Measurements from ENCODE around the gene MLH1.
"Not testable (repeated sequence)": the region's sequence is repeated elsewhere in the genome, so short reads cannot be mapped to it uniquely, and the experiment has no call there.

The MLH1 gene

GRCh38 chr3:37031096-37031682 is 37.9 kb downstream of the MLH1 start:
- H3K9me3 ChIP-seq (ENCODE audit: control insufficient read depth, low read length), result peaks cover 5% of the 10 kb centered on the region
- DNase-seq, result no peak
- H3K27ac ChIP-seq (ENCODE audit: insufficient read depth, low read length, poor library complexity, severe bottlenecking), result no peak overlapping the region
- H3K4me1 ChIP-seq (ENCODE audit: control insufficient read depth, insufficient read depth, low read length, poor library complexity, severe bottlenecking), result no peaks in the 10 kb centered on the region
- H3K36me3 ChIP-seq (ENCODE audit: control insufficient read depth, insufficient read depth, low read length), result peaks cover 61% of the 10 kb centered on the region
- H3K27me3 ChIP-seq (replicated peaks; ENCODE audit: control insufficient read depth, insufficient read depth, low read length, poor library complexity, severe bottlenecking), result no peaks in the 10 kb centered on the region
- no peak overlapping the region for H3K4me3 ChIP-seq (ENCODE audit: insufficient read depth, low read depth, low read length, poor library complexity, severe bottlenecking)

- Histone ChIP-seq H3K4me3 (ENCODE audit: insufficient read depth, low read depth, low read length, poor library complexity, severe bottlenecking) (no peak overlapping the region), H3K27ac (ENCODE audit: insufficient read depth, low read length, poor library complexity, severe bottlenecking) (no peak overlapping the region), H3K27me3 (replicated peaks; ENCODE audit: control insufficient read depth, insufficient read depth, low read length, poor library complexity, severe bottlenecking) (no peaks in the 10 kb centered on the region), H3K9me3 (ENCODE audit: control insufficient read depth, low read length) (peaks cover 7% of the 10 kb centered on the region), H3K36me3 (ENCODE audit: control insufficient read depth, insufficient read depth, low read length) (peaks cover 53% of the 10 kb centered on the region), H3K4me1 (ENCODE audit: control insufficient read depth, insufficient read depth, low read length, poor library complexity, severe bottlenecking) (no peaks in the 10 kb centered on the region)
- no peak for DNase-seq
Observed at GRCh38 chr3:37032961-37033360, 39.6 kb downstream of the MLH1 start.

GRCh38 chr3:37037352-37037751 is 44.0 kb downstream of the MLH1 start:
- Histone ChIP-seq H3K4me3 (ENCODE audit: insufficient read depth, low read depth, low read length, poor library complexity, severe bottlenecking) (no peak overlapping the region), H3K9me3 (ENCODE audit: control insufficient read depth, low read length) (peaks cover 7% of the 10 kb centered on the region), H3K4me1 (ENCODE audit: control insufficient read depth, insufficient read depth, low read length, poor library complexity, severe bottlenecking) (no peaks in the 10 kb centered on the region), H3K36me3 (ENCODE audit: control insufficient read depth, insufficient read depth, low read length) (peaks cover 52% of the 10 kb centered on the region), H3K27me3 (replicated peaks; ENCODE audit: control insufficient read depth, insufficient read depth, low read length, poor library complexity, severe bottlenecking) (no peaks in the 10 kb centered on the region), H3K27ac (ENCODE audit: insufficient read depth, low read length, poor library complexity, severe bottlenecking) (no peak overlapping the region)
- DNase-seq, result no peak

- Histone ChIP-seq H3K9me3 (ENCODE audit: control insufficient read depth, low read length) (peaks cover 7% of the 10 kb centered on the region), H3K4me1 (ENCODE audit: control insufficient read depth, insufficient read depth, low read length, poor library complexity, severe bottlenecking) (no peaks in the 10 kb centered on the region), H3K27me3 (replicated peaks; ENCODE audit: control insufficient read depth, insufficient read depth, low read length, poor library complexity, severe bottlenecking) (no peaks in the 10 kb centered on the region), H3K4me3 (ENCODE audit: insufficient read depth, low read depth, low read length, poor library complexity, severe bottlenecking) (no peak overlapping the region), H3K27ac (ENCODE audit: insufficient read depth, low read length, poor library complexity, severe bottlenecking) (no peak overlapping the region), H3K36me3 (ENCODE audit: control insufficient read depth, insufficient read depth, low read length) (peaks cover 43% of the 10 kb centered on the region)
- DNase-seq, result no peak
Observed at GRCh38 chr3:37039161-37039846, 46.0 kb downstream of the MLH1 start.

- no peak overlapping the region for H3K27ac ChIP-seq (ENCODE audit: insufficient read depth, low read length, poor library complexity, severe bottlenecking)
- H3K4me1 ChIP-seq (ENCODE audit: control insufficient read depth, insufficient read depth, low read length, poor library complexity, severe bottlenecking), result no peaks in the 10 kb centered on the region
- no peak overlapping the region for H3K4me3 ChIP-seq (ENCODE audit: insufficient read depth, low read depth, low read length, poor library complexity, severe bottlenecking)
- H3K9me3 ChIP-seq (ENCODE audit: control insufficient read depth, low read length), result peaks cover 7% of the 10 kb centered on the region
- no peak for DNase-seq
- peaks cover 40% of the 10 kb centered on the region for H3K36me3 ChIP-seq (ENCODE audit: control insufficient read depth, insufficient read depth, low read length)
- H3K27me3 ChIP-seq (replicated peaks; ENCODE audit: control insufficient read depth, insufficient read depth, low read length, poor library complexity, severe bottlenecking), result no peaks in the 10 kb centered on the region
Observed at GRCh38 chr3:37040231-37040630, 46.9 kb downstream of the MLH1 start.

- no peaks in the 10 kb centered on the region for H3K27me3 ChIP-seq (replicated peaks; ENCODE audit: control insufficient read depth, insufficient read depth, low read length, poor library complexity, severe bottlenecking)
- H3K4me1 ChIP-seq (ENCODE audit: control insufficient read depth, insufficient read depth, low read length, poor library complexity, severe bottlenecking), result no peaks in the 10 kb centered on the region
- H3K4me3 ChIP-seq (ENCODE audit: insufficient read depth, low read depth, low read length, poor library complexity, severe bottlenecking), result no peak overlapping the region
- peaks cover 30% of the 10 kb centered on the region for H3K36me3 ChIP-seq (ENCODE audit: control insufficient read depth, insufficient read depth, low read length)
- H3K9me3 ChIP-seq (ENCODE audit: control insufficient read depth, low read length), result no peaks in the 10 kb centered on the region
- no peak overlapping the region for H3K27ac ChIP-seq (ENCODE audit: insufficient read depth, low read length, poor library complexity, severe bottlenecking)
- no peak for DNase-seq
Observed at GRCh38 chr3:37041546-37042195, 48.4 kb downstream of the MLH1 start.

- peaks cover 40% of the 10 kb centered on the region for H3K36me3 ChIP-seq (ENCODE audit: control insufficient read depth, insufficient read depth, low read length)
- H3K27me3 ChIP-seq (replicated peaks; ENCODE audit: control insufficient read depth, insufficient read depth, low read length, poor library complexity, severe bottlenecking); H3K4me1 ChIP-seq (ENCODE audit: control insufficient read depth, insufficient read depth, low read length, poor library complexity, severe bottlenecking); H3K4me3 ChIP-seq (ENCODE audit: insufficient read depth, low read depth, low read length, poor library complexity, severe bottlenecking); H3K9me3 ChIP-seq (ENCODE audit: control insufficient read depth, low read length); DNase-seq; H3K27ac ChIP-seq (ENCODE audit: insufficient read depth, low read length, poor library complexity, severe bottlenecking): not testable (repeated sequence)
Observed at GRCh38 chr3:37042712-37043111, 49.4 kb downstream of the MLH1 start.

- Histone ChIP-seq H3K27ac (ENCODE audit: insufficient read depth, low read length, poor library complexity, severe bottlenecking) (no peak overlapping the region), H3K4me3 (ENCODE audit: insufficient read depth, low read depth, low read length, poor library complexity, severe bottlenecking) (no peak overlapping the region), H3K27me3 (replicated peaks; ENCODE audit: control insufficient read depth, insufficient read depth, low read length, poor library complexity, severe bottlenecking) (no peaks in the 10 kb centered on the region), H3K4me1 (ENCODE audit: control insufficient read depth, insufficient read depth, low read length, poor library complexity, severe bottlenecking) (no peaks in the 10 kb centered on the region), H3K36me3 (ENCODE audit: control insufficient read depth, insufficient read depth, low read length) (peaks cover 54% of the 10 kb centered on the region), H3K9me3 (ENCODE audit: control insufficient read depth, low read length) (no peaks in the 10 kb centered on the region)
- no peak for DNase-seq
Observed at GRCh38 chr3:37050282-37050681, 57.0 kb downstream of the MLH1 start.

- DNase-seq, result no peak
- Histone ChIP-seq H3K36me3 (ENCODE audit: control insufficient read depth, insufficient read depth, low read length) (peaks cover 55% of the 10 kb centered on the region), H3K4me1 (ENCODE audit: control insufficient read depth, insufficient read depth, low read length, poor library complexity, severe bottlenecking) (no peaks in the 10 kb centered on the region), H3K27me3 (replicated peaks; ENCODE audit: control insufficient read depth, insufficient read depth, low read length, poor library complexity, severe bottlenecking) (no peaks in the 10 kb centered on the region), H3K9me3 (ENCODE audit: control insufficient read depth, low read length) (no peaks in the 10 kb centered on the region), H3K4me3 (ENCODE audit: insufficient read depth, low read depth, low read length, poor library complexity, severe bottlenecking) (no peak overlapping the region), H3K27ac (ENCODE audit: insufficient read depth, low read length, poor library complexity, severe bottlenecking) (no peak overlapping the region)
Observed at GRCh38 chr3:37052860-37053259, 59.5 kb downstream of the MLH1 start.

- no peak overlapping the region for H3K4me3 ChIP-seq (ENCODE audit: insufficient read depth, low read depth, low read length, poor library complexity, severe bottlenecking)
- peaks cover 55% of the 10 kb centered on the region for H3K36me3 ChIP-seq (ENCODE audit: control insufficient read depth, insufficient read depth, low read length)
- no peaks in the 10 kb centered on the region for H3K27me3 ChIP-seq (replicated peaks; ENCODE audit: control insufficient read depth, insufficient read depth, low read length, poor library complexity, severe bottlenecking)
- DNase-seq, result no peak
- no peak overlapping the region for H3K27ac ChIP-seq (ENCODE audit: insufficient read depth, low read length, poor library complexity, severe bottlenecking)
- H3K4me1 ChIP-seq (ENCODE audit: control insufficient read depth, insufficient read depth, low read length, poor library complexity, severe bottlenecking), result no peaks in the 10 kb centered on the region
- no peaks in the 10 kb centered on the region for H3K9me3 ChIP-seq (ENCODE audit: control insufficient read depth, low read length)
Observed at GRCh38 chr3:37053337-37053736, 60.0 kb downstream of the MLH1 start.

Data from effector memory CD4-positive, alpha-beta T cell (primary cell).